Activated T-cell treated with anti-CD3 and anti-CD28 coated beads, Interleukin-2, amount 50 U/mL, for 72 hours (primary cell): ENCODE data around the gene SLIT3. TPM values are rescaled to one million over a fixed set of nuclear protein-coding genes. Genes with fewer than 3 reads are reported as not detected.

Source experiments
- ATAC-seq, 2 donors: fragments of 150-1000 bp; cut with Tn5 transposase; replicated peaks in 1 of 2; 2 replicates each; pipeline ENCODE4 v1.10.0; 2021; ENCODE audit warnings: moderate library complexity in 2 of 2, mild to moderate bottlenecking in 1 of 2
- DNase-seq, 2 donors: peaks; one replicate each; pipeline ENCODE4 v3.0.0; 2021 to 2022; ENCODE audit warnings: mixed read lengths in 1 of 2
- H3K27ac Mint-ChIP-seq: one replicate; pipeline ENCODE4 v1.8.0; 2022; ENCODE audit warnings: mild to moderate bottlenecking, moderate library complexity, mixed read lengths
- H3K27me3 Mint-ChIP-seq: one replicate; pipeline ENCODE4 v1.8.0; 2022; ENCODE audit warnings: low read depth, mixed read lengths
- H3K36me3 Mint-ChIP-seq, 2 donors: one replicate each; pipeline ENCODE4 v1.8.0; 2022; ENCODE audit warnings: mixed read lengths in 2 of 2, mild to moderate bottlenecking in 1 of 2; ENCODE audit not compliant: insufficient read depth in 2 of 2
- H3K4me1 Mint-ChIP-seq: one replicate; pipeline ENCODE4 v1.8.0; 2022; ENCODE audit warnings: low read depth, mixed read lengths
- H3K4me3 Mint-ChIP-seq, 2 donors: one replicate each; pipeline ENCODE4 v1.8.0; 2022; ENCODE audit warnings: mild to moderate bottlenecking in 2 of 2, mixed read lengths in 2 of 2, moderate library complexity in 2 of 2
- H3K9me3 Mint-ChIP-seq, 2 donors: one replicate each; pipeline ENCODE4 v1.8.0; 2022; ENCODE audit warnings: mixed read lengths in 2 of 2
- total RNA-seq, 2 donors: library from RNA; stranded (reverse); gene quantifications; one replicate each; pipeline ENCODE4 v1.2.3, GENCODE V29; 2022

SLIT3 gene
- total RNA-seq, 2 donors from 2014 or later = 1.7 to 3.1 TPM

GRCh38 chr5:169248996-169249395, 51.9 kb downstream of the SLIT3 start:
- peaks cover 0 to 2% of the 10 kb centered on the region in 2 donors for H3K9me3 Mint-ChIP-seq
- H3K4me1 Mint-ChIP-seq = no peaks in the 10 kb centered on the region
- H3K4me3 Mint-ChIP-seq = no peak overlapping the region
- DNase-seq (no peak), ATAC-seq (no peak)
- no peak overlapping the region for H3K27ac Mint-ChIP-seq
- H3K36me3 Mint-ChIP-seq = no peaks in the 10 kb centered on the region
- peaks cover 27% of the 10 kb centered on the region for H3K27me3 Mint-ChIP-seq

DNA sequence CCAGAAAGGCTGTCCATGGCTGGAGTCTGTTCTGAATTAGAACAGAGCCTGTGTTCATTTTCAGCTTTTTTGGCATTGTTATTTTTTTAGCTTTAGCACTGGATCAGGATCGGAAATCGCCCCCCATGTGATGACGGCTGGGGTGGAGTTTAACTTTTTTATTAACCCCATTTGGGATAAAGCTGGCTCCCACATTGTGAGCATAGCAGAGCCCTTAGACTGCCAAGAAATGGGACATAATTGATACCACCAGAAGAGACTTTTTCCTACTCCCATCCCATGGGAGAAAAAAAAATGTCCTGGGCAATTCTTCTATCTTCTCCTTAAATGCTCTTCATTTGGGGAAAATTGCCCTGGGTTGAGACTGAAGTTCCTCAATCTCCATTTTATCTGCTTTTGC, 52.4 kb downstream of the SLIT3 start:
- peaks cover 0 to 2% of the 10 kb centered on the region in 2 donors for H3K9me3 Mint-ChIP-seq
- H3K4me3 Mint-ChIP-seq = no peak overlapping the region
- no peak for DNase-seq
- no peak for ATAC-seq
- no peaks in the 10 kb centered on the region for H3K4me1 Mint-ChIP-seq
- H3K36me3 Mint-ChIP-seq = no peaks in the 10 kb centered on the region
- peaks cover 27% of the 10 kb centered on the region for H3K27me3 Mint-ChIP-seq
- no peak overlapping the region for H3K27ac Mint-ChIP-seq

DNA sequence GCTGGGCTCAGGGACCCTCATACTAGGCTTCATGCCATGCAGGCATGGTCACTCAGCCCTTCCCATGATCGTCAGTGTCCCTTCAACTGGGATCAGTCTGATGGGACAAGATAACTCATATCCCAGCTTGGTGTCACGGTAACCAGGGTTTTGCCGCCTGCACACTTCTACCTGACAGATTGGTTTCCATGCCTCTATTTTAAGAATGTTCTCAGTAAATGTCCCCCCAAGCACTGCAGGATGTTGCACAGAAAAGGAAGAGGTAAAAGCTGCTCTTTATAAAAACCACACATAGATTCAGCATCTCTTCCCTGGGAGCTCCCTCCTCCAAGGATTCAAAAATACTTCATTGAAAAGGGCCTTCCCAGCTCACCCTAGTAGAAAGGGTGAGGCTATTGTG, 56.1 kb downstream of the SLIT3 start:
- H3K27ac Mint-ChIP-seq = no peak overlapping the region
- H3K4me3 Mint-ChIP-seq = no peak overlapping the region
- peaks cover 26% of the 10 kb centered on the region for H3K27me3 Mint-ChIP-seq
- no peak for ATAC-seq
- no peak for DNase-seq
- no peaks in the 10 kb centered on the region for H3K4me1 Mint-ChIP-seq
- H3K9me3 Mint-ChIP-seq = peaks cover 2 to 5% of the 10 kb centered on the region in 2 donors
- H3K36me3 Mint-ChIP-seq = no peaks in the 10 kb centered on the region

DNA sequence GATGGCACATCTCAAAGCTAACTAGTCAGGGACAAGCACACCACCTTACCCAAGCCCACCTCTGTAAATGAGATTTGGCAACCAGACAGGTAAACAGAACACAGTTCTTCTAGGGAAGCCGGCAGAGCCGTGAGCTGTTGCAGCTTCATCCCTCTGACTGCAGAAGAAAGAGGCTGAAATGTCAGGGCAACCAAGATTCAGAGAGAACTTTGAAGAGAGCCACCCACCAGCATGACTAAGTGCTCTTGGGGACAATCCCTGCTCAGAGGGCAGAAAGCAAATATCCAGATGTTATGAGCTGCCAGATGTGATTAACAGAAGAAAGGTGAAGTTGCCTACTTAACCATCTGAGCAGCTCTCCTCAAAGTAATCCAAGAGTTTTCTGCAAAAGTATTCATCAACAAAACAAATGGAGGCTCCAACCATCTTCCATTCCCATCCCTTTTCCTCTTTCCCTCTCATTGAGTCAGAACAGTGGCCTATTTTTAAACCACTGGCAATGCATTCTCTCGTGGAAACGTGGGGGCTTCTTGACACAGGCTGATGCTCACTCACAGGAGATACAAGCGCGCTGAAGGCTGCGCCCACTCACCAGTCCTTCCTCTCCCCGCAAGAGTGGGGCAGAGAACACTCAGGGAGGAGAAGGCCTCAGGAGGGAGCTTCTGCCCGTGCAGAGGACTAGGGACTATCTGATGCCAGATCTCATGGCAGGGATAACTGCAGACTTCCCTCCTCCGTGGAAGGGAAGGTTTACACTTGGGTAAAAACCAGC, 57.1 kb downstream of the SLIT3 start:
- Mint-ChIP-seq H3K27ac (no peak overlapping the region), H3K4me3 (no peak overlapping the region), H3K9me3 (peaks cover 3 to 6% of the 10 kb centered on the region in 2 donors), H3K36me3 (no peaks in the 10 kb centered on the region), H3K27me3 (peaks cover 26% of the 10 kb centered on the region), H3K4me1 (no peaks in the 10 kb centered on the region)
- ATAC-seq (no peak), DNase-seq (no peak)

GRCh38 chr5:169242849-169243186, 58.1 kb downstream of the SLIT3 start:
- ATAC-seq (no peak), DNase-seq (no peak)
- Mint-ChIP-seq H3K27ac (no peak overlapping the region), H3K4me1 (no peaks in the 10 kb centered on the region), H3K9me3 (peaks cover 6 to 8% of the 10 kb centered on the region in 2 donors), H3K27me3 (peaks cover 19% of the 10 kb centered on the region), H3K36me3 (no peaks in the 10 kb centered on the region), H3K4me3 (no peak overlapping the region)

- no peaks in the 10 kb centered on the region for H3K36me3 Mint-ChIP-seq
- H3K27ac Mint-ChIP-seq = no peak overlapping the region
- no peak overlapping the region for H3K4me3 Mint-ChIP-seq
- ATAC-seq (no peak), DNase-seq (no peak)
- peaks cover 19% of the 10 kb centered on the region for H3K27me3 Mint-ChIP-seq
- H3K9me3 Mint-ChIP-seq = peaks cover 6 to 9% of the 10 kb centered on the region in 2 donors
- no peaks in the 10 kb centered on the region for H3K4me1 Mint-ChIP-seq
These were observed 58.6 kb downstream of the SLIT3 start for GRCh38 chr5:169242175-169242848.

- Mint-ChIP-seq H3K4me1 (no peaks in the 10 kb centered on the region), H3K27ac (no peak overlapping the region), H3K9me3 (no peaks in the 10 kb centered on the region), H3K36me3 (no peaks in the 10 kb centered on the region), H3K27me3 (no peaks in the 10 kb centered on the region), H3K4me3 (no peak overlapping the region)
- ATAC-seq (no peak), DNase-seq (no peak)
These were observed 71.5 kb downstream of the SLIT3 start for GRCh38 chr5:169229342-169229892.

DNA sequence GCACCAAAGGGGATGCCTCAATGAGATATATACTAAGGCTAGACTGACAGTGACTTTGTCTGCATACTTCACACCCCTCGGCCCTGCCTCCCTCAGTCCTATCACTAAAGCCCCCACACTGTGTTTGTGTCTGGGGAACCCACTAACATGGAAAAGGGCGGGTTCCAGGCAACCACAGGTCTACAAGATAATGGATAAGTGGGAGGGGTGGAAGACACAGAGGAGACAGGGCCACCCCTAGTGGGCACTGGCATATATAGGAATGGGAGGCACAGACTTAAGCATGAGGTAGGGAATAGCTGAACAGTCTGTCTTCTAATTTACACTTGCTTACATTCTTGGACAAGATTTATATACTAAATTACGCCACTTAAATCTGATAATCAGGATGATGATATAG, 74.0 kb downstream of the SLIT3 start:
- Mint-ChIP-seq H3K4me1 (no peaks in the 10 kb centered on the region), H3K9me3 (no peaks in the 10 kb centered on the region), H3K4me3 (no peak overlapping the region), H3K36me3 (no peaks in the 10 kb centered on the region), H3K27me3 (no peaks in the 10 kb centered on the region), H3K27ac (no peak overlapping the region)
- ATAC-seq = no peak
- no peak for DNase-seq

GRCh38 chr5:169225830-169226356, 75.0 kb downstream of the SLIT3 start:
- Mint-ChIP-seq H3K4me1 (no peaks in the 10 kb centered on the region), H3K27ac (no peak overlapping the region), H3K9me3 (no peaks in the 10 kb centered on the region), H3K36me3 (no peaks in the 10 kb centered on the region), H3K27me3 (no peaks in the 10 kb centered on the region), H3K4me3 (no peak overlapping the region)
- DNase-seq = no peak
- ATAC-seq = no peak

DNA sequence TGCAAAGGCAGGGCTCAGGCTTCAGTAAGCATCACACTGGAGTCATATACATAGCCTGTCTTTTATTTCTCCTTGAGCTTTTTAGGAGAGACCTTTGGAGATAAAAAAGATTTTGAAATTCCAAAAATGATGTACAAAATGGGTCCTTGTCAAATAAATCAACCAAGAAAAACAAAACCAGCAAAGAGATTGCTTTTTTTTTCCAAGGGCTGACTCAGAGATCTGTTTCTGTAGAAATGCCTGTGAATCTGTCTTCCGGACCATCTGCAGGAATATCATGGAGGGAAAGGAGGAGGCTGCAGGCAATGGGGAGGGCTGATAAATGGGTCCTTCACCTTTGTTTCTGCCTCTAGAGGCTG, 77.4 kb downstream of the SLIT3 start:
- no peaks in the 10 kb centered on the region for H3K4me1 Mint-ChIP-seq
- no peaks in the 10 kb centered on the region for H3K27me3 Mint-ChIP-seq
- ATAC-seq = no peak
- H3K27ac Mint-ChIP-seq = no peak overlapping the region
- H3K36me3 Mint-ChIP-seq = no peaks in the 10 kb centered on the region
- no peak for DNase-seq
- H3K4me3 Mint-ChIP-seq = no peak overlapping the region
- no peaks in the 10 kb centered on the region for H3K9me3 Mint-ChIP-seq

GRCh38 chr5:169222934-169223594, 77.9 kb downstream of the SLIT3 start:
- Mint-ChIP-seq H3K27ac (no peak overlapping the region), H3K4me1 (no peaks in the 10 kb centered on the region), H3K27me3 (no peaks in the 10 kb centered on the region), H3K9me3 (no peaks in the 10 kb centered on the region), H3K4me3 (no peak overlapping the region), H3K36me3 (no peaks in the 10 kb centered on the region)
- no peak for ATAC-seq
- no peak for DNase-seq

DNA sequence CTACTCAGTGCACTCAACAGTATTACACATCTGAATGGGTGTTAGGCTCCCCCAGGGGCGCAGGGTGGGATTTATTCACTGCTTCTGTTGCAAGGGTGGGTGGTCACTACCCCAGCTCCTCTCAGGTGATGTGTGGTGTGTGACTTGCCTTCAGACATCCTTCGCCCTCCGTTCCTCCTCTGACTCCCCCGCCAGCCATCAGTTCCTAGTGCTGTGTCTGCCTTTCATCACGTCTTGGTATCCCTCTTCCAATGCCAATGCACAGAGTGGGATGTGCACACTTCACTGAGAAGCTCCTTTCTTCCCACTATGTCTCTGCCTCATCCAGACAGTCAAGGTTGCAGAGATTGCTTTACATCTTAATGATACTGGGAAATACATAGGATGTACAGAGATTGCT, 79.4 kb downstream of the SLIT3 start:
- Mint-ChIP-seq H3K9me3 (no peaks in the 10 kb centered on the region), H3K27ac (no peak overlapping the region), H3K27me3 (no peaks in the 10 kb centered on the region), H3K4me3 (no peak overlapping the region), H3K36me3 (no peaks in the 10 kb centered on the region), H3K4me1 (no peaks in the 10 kb centered on the region)
- DNase-seq = no peak
- no peak for ATAC-seq

DNA sequence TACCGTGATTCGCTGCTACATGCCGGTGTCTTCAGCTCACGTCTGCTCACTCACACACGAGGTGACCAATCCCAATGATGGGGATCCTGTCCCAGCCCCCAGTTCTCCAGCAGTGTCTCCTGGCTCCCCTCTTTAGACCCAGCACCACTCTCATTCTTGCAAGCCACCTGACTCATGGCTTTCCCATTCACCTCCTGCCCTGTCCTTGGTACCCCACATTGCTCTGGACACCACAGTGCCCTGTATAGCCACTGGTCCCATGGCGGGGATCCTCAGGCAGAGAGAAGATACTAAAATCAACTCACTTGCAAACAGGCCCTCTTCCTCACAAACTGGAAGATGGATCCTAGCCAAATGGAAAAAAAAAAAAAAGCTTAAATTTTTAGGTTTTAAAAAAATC, 81.0 kb downstream of the SLIT3 start:
- no peaks in the 10 kb centered on the region for H3K4me1 Mint-ChIP-seq
- H3K9me3 Mint-ChIP-seq = no peaks in the 10 kb centered on the region
- peaks cover 4% of the 10 kb centered on the region for H3K27me3 Mint-ChIP-seq
- H3K4me3 Mint-ChIP-seq = no peak overlapping the region
- no peak overlapping the region for H3K27ac Mint-ChIP-seq
- no peak for ATAC-seq
- no peak for DNase-seq
- peaks cover 0 to 2% of the 10 kb centered on the region in 2 donors for H3K36me3 Mint-ChIP-seq
